ENCODE measurements around the gene CCNYL1. TPM values are rescaled to one million over a fixed set of nuclear protein-coding genes. Genes with fewer than 3 reads are reported as not detected.

Gene CCNYL1
- total and polyA plus RNA-seq, 12 donors = 3.6 to 16.1 (median 9.1) TPM

DNA sequence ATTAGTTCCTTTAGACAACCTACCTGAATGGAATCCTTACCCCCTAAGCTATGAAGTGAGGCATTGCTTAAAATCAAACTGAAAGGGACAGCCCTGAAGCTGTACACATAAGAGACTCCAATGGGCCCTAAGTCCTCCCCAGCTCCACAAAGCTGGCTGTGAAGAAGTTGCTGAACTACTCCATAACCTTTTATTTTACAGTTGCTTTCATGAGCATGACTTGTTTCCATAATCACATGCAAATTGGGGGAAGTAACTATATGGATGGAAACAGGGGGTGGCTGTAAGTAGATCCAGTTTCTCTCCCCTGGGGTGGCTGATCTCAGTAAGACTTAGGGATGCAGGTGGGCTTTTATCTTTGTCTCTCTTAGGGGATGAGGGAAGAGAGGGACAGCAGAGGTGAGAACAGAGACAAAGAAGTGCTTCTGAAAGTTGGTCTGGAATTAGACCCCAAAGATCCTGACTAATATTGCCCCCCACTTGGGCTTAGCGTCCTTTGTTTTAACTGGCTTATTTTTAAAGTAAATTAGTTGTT is 52.7 kb downstream of the CCNYL1 start:
- H3K36me3 ChIP-seq = peaks cover 0 to 68% (median 0%) of the 10 kb centered on the region in 9 donors
- peaks cover 6 to 52% (median 27%) of the 10 kb centered on the region in 9 donors for H3K4me1 ChIP-seq
- no peak overlapping the region for H3K27ac ChIP-seq
- WGBS, 2 donors = 93 to 96% methylated on average over 1 of the region's 1 CpG
- H3K9me3 ChIP-seq = no peaks in the 10 kb centered on the region
- TF ChIP-seq, protein P1, sequence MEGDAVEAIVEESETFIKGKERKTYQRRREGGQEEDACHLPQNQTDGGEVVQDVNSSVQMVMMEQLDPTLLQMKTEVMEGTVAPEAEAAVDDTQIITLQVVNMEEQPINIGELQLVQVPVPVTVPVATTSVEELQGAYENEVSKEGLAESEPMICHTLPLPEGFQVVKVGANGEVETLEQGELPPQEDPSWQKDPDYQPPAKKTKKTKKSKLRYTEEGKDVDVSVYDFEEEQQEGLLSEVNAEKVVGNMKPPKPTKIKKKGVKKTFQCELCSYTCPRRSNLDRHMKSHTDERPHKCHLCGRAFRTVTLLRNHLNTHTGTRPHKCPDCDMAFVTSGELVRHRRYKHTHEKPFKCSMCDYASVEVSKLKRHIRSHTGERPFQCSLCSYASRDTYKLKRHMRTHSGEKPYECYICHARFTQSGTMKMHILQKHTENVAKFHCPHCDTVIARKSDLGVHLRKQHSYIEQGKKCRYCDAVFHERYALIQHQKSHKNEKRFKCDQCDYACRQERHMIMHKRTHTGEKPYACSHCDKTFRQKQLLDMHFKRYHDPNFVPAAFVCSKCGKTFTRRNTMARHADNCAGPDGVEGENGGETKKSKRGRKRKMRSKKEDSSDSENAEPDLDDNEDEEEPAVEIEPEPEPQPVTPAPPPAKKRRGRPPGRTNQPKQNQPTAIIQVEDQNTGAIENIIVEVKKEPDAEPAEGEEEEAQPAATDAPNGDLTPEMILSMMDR (IDR thresholded peaks at IDR 0.05) = no peak
- H3K27me3 ChIP-seq = no peaks in the 10 kb centered on the region
- H3K4me3 ChIP-seq = no peak overlapping the region
- intact Hi-C loops (cut with DNase I) = loop anchor here in 1 of 10 donors (10.0 kb wide), 1 partner anchor 211 kb away; no protein-coding TSS in a partner anchor
- ATAC-seq (no peak), DNase-seq (no peak)

DNA sequence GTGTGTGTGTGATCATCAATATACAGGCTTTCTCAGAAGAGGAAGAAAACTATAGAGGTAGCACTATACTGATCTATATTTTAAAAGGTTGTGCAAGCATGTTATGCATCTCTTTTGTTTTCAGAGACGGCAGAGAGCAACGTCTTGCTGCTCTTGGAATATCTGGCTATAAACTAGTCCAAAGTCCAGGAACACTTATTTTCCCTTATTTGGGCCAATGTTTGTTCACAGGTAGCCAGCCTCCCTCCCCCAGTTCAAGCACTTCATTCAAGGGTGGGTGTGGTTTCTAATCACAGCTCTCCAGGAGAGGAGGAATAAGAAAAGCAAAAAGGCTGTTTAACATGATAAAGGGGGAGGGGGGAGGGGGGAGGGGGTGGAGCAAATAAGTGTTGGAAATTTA is 54.1 kb downstream of the CCNYL1 start:
- DNase-seq (no peak), ATAC-seq (no peak)
- TF ChIP-seq, protein P1 (IDR thresholded peaks at IDR 0.05) = no peak
- WGBS, 2 donors = 58 to 69% methylated on average over 2 of the region's 2 CpGs
- Histone ChIP-seq H3K4me3 (no peak overlapping the region), H3K27ac (no peak overlapping the region), H3K4me1 (peaks cover 6 to 56% (median 29%) of the 10 kb centered on the region in 9 donors), H3K9me3 (no peaks in the 10 kb centered on the region), H3K36me3 (peaks cover 0 to 60% (median 0%) of the 10 kb centered on the region in 9 donors), H3K27me3 (no peaks in the 10 kb centered on the region)
- intact Hi-C loops (cut with DNase I) = loop anchor here in 7 of 10 donors (5.0 to 10.0 kb wide), 5 partner anchors 192 to 267 kb away; partner anchors contain the start of gene PLEKHM3 (in 1 of the 7)

- Histone ChIP-seq H3K36me3 (peaks cover 0 to 57% (median 0%) of the 10 kb centered on the region in 9 donors), H3K27me3 (no peaks in the 10 kb centered on the region), H3K9me3 (no peaks in the 10 kb centered on the region), H3K4me1 (peaks cover 6 to 59% (median 30%) of the 10 kb centered on the region in 9 donors), H3K27ac (no peak overlapping the region), H3K4me3 (no peak overlapping the region)
- WGBS, 2 donors = 60 to 66% methylated on average over 5 of the region's 5 CpGs
- ATAC-seq = no peak
- TF ChIP-seq, protein P1 (IDR thresholded peaks at IDR 0.05) = no peak
- intact Hi-C loops (cut with DNase I) = loop anchor here in 8 of 10 donors (2.0 to 10.0 kb wide), 6 partner anchors 191 to 266 kb away; partner anchors contain the start of gene PLEKHM3 (in 1 of the 8)
- DNase-seq = no peak
Observed at GRCh38 chr2:207766041-207766551, 54.7 kb downstream of the CCNYL1 start.

- Histone ChIP-seq H3K27me3 (no peaks in the 10 kb centered on the region), H3K4me1 (peaks cover 6 to 65% (median 30%) of the 10 kb centered on the region in 9 donors), H3K36me3 (peaks cover 0 to 53% (median 0%) of the 10 kb centered on the region in 9 donors), H3K4me3 (peak overlapping the region in 2 of 10 donors; percentile 6 to 34), H3K27ac (no peak overlapping the region), H3K9me3 (no peaks in the 10 kb centered on the region)
- WGBS, 2 donors = 56 to 73% methylated on average over 64 to 65 of the region's 65 CpGs
- DNase-seq (no peak), ATAC-seq (no peak)
- intact Hi-C loops (cut with DNase I) = loop anchor here in 8 of 10 donors (2.0 to 10.0 kb wide), 6 partner anchors 190 to 265 kb away; partner anchors contain the start of gene PLEKHM3 (in 1 of the 8)
- TF ChIP-seq, protein P1 (IDR thresholded peaks at IDR 0.05) = no peak
Observed at GRCh38 chr2:207766697-207767460, 55.4 kb downstream of the CCNYL1 start.
